ENCODE data around the gene CNMD. TPM values are rescaled to one million over a fixed set of nuclear protein-coding genes. Genes with fewer than 3 reads are reported as not detected.

Gene CNMD
- total and polyA plus RNA-seq, 2 of the 4 experiments (the other 2 are of a cell fraction): not detected

Other genes starting within 250 kb of the CNMD start
- 3.4 and 3.9 TPM in 2 replicates for gene HNRNPA1L2, start 97.4 kb downstream of the CNMD start, total RNA-seq (2012; rRNA removed)
- gene HNRNPA1L2, start 97.4 kb downstream of the CNMD start, polyA plus RNA-seq (2012; rRNA removed): 9.1 and 9.3 TPM in 2 replicates
- gene SUGT1, start 87.0 kb downstream of the CNMD start, total RNA-seq (2012; rRNA removed): 21.5 and 41.4 TPM in 2 replicates
- 24.6 and 25.6 TPM in 2 replicates for gene SUGT1, start 87.0 kb downstream of the CNMD start, polyA plus RNA-seq (2012; rRNA removed)
- gene PCDH8, start 108.8 kb upstream of the CNMD start, total RNA-seq (2012; rRNA removed): not detected in 2 replicates
- not detected in 2 replicates for gene PCDH8, start 108.8 kb upstream of the CNMD start, polyA plus RNA-seq (2012; rRNA removed)